GM21381 (cell line): ENCODE measurements around the gene SHISAL1.

Source experiments
- ATAC-seq: cut with Tn5 transposase; IDR thresholded peaks from one replicate; pipeline ENCODE4 v1.9.1; 2021; ENCODE audit warnings: mild to moderate bottlenecking, moderate library complexity; ENCODE audit not compliant: unreplicated experiment

The SHISAL1 gene

GRCh38 chr22:44197271-44197670 is 115.5 kb downstream of the SHISAL1 start:
- no peak for ATAC-seq

- ATAC-seq = no peak
Measured at GRCh38 chr22:44196731-44197131, 116.0 kb downstream of the SHISAL1 start.

- no peak for ATAC-seq
Measured at GRCh38 chr22:44196241-44196640, 116.5 kb downstream of the SHISAL1 start.

- no peak for ATAC-seq
Measured at GRCh38 chr22:44195189-44195871, 117.4 kb downstream of the SHISAL1 start.

- ATAC-seq = no peak
Measured at GRCh38 chr22:44194569-44194968, 118.2 kb downstream of the SHISAL1 start.
